ENCODE measurements around the gene LRMDA. TPM values are rescaled to one million over a fixed set of nuclear protein-coding genes. Genes with fewer than 3 reads are reported as not detected.

Gene LRMDA
- total RNA-seq, 1 experiment from 2014 or later: 4.8 TPM

- no peaks in the 10 kb centered on the region for H3K9me2 ChIP-seq (ENCODE audit: insufficient read depth)
- no peak overlapping the region for H3K9ac ChIP-seq (ENCODE audit: low read length)
- CTCF ChIA-PET: no interaction called here
- DNase-seq (ENCODE audit: low read depth, low spot score): no peak
- H3K36me3 ChIP-seq (ENCODE audit: control insufficient read depth in 1 of 2, insufficient read depth in 2 of 2, low read length in 2 of 2): no peaks in the 10 kb centered on the region
- no TSS peak for BruUV-seq (replicated peaks)
- intact Hi-C loops (cut with micrococcal nuclease): no loop called here
- no peak overlapping the region for H3K4me3 ChIP-seq (replicated peaks in 1 of 2; ENCODE audit: low read depth in 1 of 2, low read length in 2 of 2)
- H3K9me3 ChIP-seq (ENCODE audit: control insufficient read depth in 1 of 2, insufficient read depth in 1 of 2, low read depth in 1 of 2, low read length in 2 of 2): no peaks in the 10 kb centered on the region
- H3K4me1 ChIP-seq (ENCODE audit: control insufficient read depth in 1 of 2, insufficient read depth in 2 of 2, low read length in 2 of 2): no peaks in the 10 kb centered on the region
- no peak overlapping the region for H2AFZ ChIP-seq (ENCODE audit: low read depth, low read length, poor library complexity, severe bottlenecking)
- no peak overlapping the region for H3K4me2 ChIP-seq (ENCODE audit: low read length)
- POLR2A ChIA-PET: no interaction called here
- TF ChIP-seq EGR1 (IDR thresholded peaks at IDR 0.05; ENCODE audit: low read depth) (no peak), JUND (IDR thresholded peaks at IDR 0.05) (no peak), CTCF (IDR thresholded peaks at IDR 0.05 in 2 of 3, conservative IDR thresholded peaks at IDR 0.05 in 1 of 3; ENCODE audit: borderline replicate concordance in 1 of 3, insufficient read depth in 1 of 3, low read depth in 2 of 3, low read length in 2 of 3) (no peak), YY1 (IDR thresholded peaks at IDR 0.05; ENCODE audit: extremely low read depth, insufficient replicate concordance, low read depth, low read length) (no peak), FOSL1 (IDR thresholded peaks at IDR 0.05; ENCODE audit: low read depth) (no peak), POLR2AphosphoS5 (IDR thresholded peaks at IDR 0.05; ENCODE audit: low read depth, low read length) (no peak), ZBTB33 (IDR thresholded peaks at IDR 0.05; ENCODE audit: extremely low read depth, insufficient replicate concordance, low read length) (no peak), SIN3A (IDR thresholded peaks at IDR 0.05; ENCODE audit: low read depth) (no peak), RAD21 (IDR thresholded peaks at IDR 0.05; ENCODE audit: low read depth) (no peak), TCF7L2 (IDR thresholded peaks at IDR 0.05; ENCODE audit: borderline replicate concordance, extremely low read depth, insufficient read depth, insufficient read length) (no peak), ZNF274 (IDR thresholded peaks at IDR 0.05; ENCODE audit: low read depth, low read length) (no peak), CBX3 (IDR thresholded peaks at IDR 0.05; ENCODE audit: low read depth) (no peak), SP1 (IDR thresholded peaks at IDR 0.05; ENCODE audit: low read depth) (no peak), EZH2 (IDR thresholded peaks at IDR 0.05) (no peak)
- TF ChIP-seq, protein P1, sequence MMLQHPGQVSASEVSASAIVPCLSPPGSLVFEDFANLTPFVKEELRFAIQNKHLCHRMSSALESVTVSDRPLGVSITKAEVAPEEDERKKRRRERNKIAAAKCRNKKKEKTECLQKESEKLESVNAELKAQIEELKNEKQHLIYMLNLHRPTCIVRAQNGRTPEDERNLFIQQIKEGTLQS (IDR thresholded peaks at IDR 0.05): no peak
- no peaks in the 10 kb centered on the region for H3K79me2 ChIP-seq (ENCODE audit: insufficient read depth, low read length)
- RAD21 ChIA-PET (ENCODE audit: low non-redundant PET in 1 of 2, low total read pairs in 2 of 2, uncharacterized antibody in 2 of 2, unreplicated experiment in 2 of 2): no interaction called here
- no peaks in the 10 kb centered on the region for H4K20me1 ChIP-seq (ENCODE audit: insufficient read depth)
- H3K27me3 ChIP-seq (ENCODE audit: insufficient read depth, low read length): peaks cover 41% of the 10 kb centered on the region
- ATAC-seq: no peak
- no peak overlapping the region for H3K27ac ChIP-seq (ENCODE audit: low read depth, low read length)
Measured at GRCh38 chr10:75645704-75646103, 214.3 kb downstream of the LRMDA start.

Data from HCT116 (cell line).